Thyroid gland (tissue), 4 donors: ENCODE measurements around the gene ZBED2. TPM values are rescaled to one million over a fixed set of nuclear protein-coding genes. Genes with fewer than 3 reads are reported as not detected.

ENCODE experiments used
- DNase-seq, 2 donors: peaks; one replicate each; pipeline ENCODE4 v3.0.0-alpha.2; 2019
- H3K27ac ChIP-seq, 3 donors: fragments of 200-600 bp; sonication (generic); 1 replicate in 2 of 3; 2 replicates in 1 of 3; pipeline ENCODE4 v1.5.1; 2016 to 2019; ENCODE audit warnings: mild to moderate bottlenecking in 1 of 3, moderate library complexity in 1 of 3
- H3K27me3 ChIP-seq: fragments of 200-600 bp; sonication (generic); one replicate; pipeline ENCODE4 v1.5.1; 2019
- H3K36me3 ChIP-seq, 2 donors: fragments of 200-600 bp; sonication (generic); one replicate each; pipeline ENCODE4 v1.5.1; 2016 to 2019
- H3K4me1 ChIP-seq, 2 donors: fragments of 200-600 bp; sonication (generic); one replicate each; pipeline ENCODE4 v1.5.1; 2017 to 2019
- H3K4me3 ChIP-seq, 3 donors: fragments of 200-600 bp; sonication (generic); replicated peaks in 1 of 3; 1 replicate in 2 of 3; 2 replicates in 1 of 3; pipeline ENCODE4 v1.5.1; 2016; ENCODE audit warnings: mild to moderate bottlenecking in 1 of 3
- H3K9me3 ChIP-seq: fragments of 200-600 bp; sonication (generic); one replicate; pipeline ENCODE4 v1.5.1; 2017
- CTCF ChIP-seq, 6 experiments: fragments of 200-600 bp in 3 of 6; fragments of 450-650 bp in 3 of 6; sonication (generic) in 3 of 6; IDR thresholded peaks; one replicate each; pipeline ENCODE4 v1.5.1; 2016 to 2019; ENCODE audit warnings: antibody characterized with exemption in 6 of 6, mild to moderate bottlenecking in 2 of 6, inconsistent platforms in 1 of 6, moderate library complexity in 1 of 6
- POLR2A ChIP-seq, 2 donors: fragments of 450-650 bp; IDR thresholded peaks; one replicate each; pipeline ENCODE4 v1.6.1; 2017; ENCODE audit warnings: antibody characterized with exemption in 2 of 2, mild to moderate bottlenecking in 2 of 2, moderate library complexity in 1 of 2
- WGBS, 2 donors: methylation state at CpG; one replicate each; pipeline ENCODE4 v1.1.5; 2017; 5-methylcytosine and 5-hydroxymethylcytosine counted together
- intact Hi-C: fragments of 100-400 bp; cut with DNase I; formaldehyde crosslinking; loops from one replicate; pipeline ENCODE4 v1.15.1; 2023
- total RNA-seq, 4 donors: library from RNA; depleted of rRNA; stranded (reverse); fragments of >200 nt; gene quantifications; one replicate each; pipeline ENCODE4 v1.2.3, GENCODE V29; 2016

ZBED2 gene
- total RNA-seq, 4 donors from 2014 or later: 31.1 to 163 (median 88.9) TPM

- Histone ChIP-seq H3K4me3 (no peak overlapping the region), H3K27me3 (no peaks in the 10 kb centered on the region), H3K4me1 (peaks cover 40 to 56% of the 10 kb centered on the region in 2 donors), H3K9me3 (no peaks in the 10 kb centered on the region), H3K36me3 (no peaks in the 10 kb centered on the region), H3K27ac (peak overlapping the region in 2 of 3 donors; percentile 92)
- no peak for DNase-seq
- intact Hi-C loops: no loop called here
- WGBS, 2 donors: 95% methylated on average over 5 of the region's 5 CpGs
- no peak for TF ChIP-seq POLR2A (IDR thresholded peaks at IDR 0.05)
- TF ChIP-seq CTCF (IDR thresholded peaks at IDR 0.05): no peak
Observed at GRCh38 chr3:111579495-111579894, 15.7 kb downstream of the ZBED2 start.

GRCh38 chr3:111578867-111579266, 16.3 kb downstream of the ZBED2 start:
- 97 to 98% methylated on average over 4 of the region's 4 CpGs for WGBS, 2 donors
- Histone ChIP-seq H3K4me3 (no peak overlapping the region), H3K27me3 (no peaks in the 10 kb centered on the region), H3K4me1 (peaks cover 35 to 51% of the 10 kb centered on the region in 2 donors), H3K9me3 (no peaks in the 10 kb centered on the region), H3K36me3 (no peaks in the 10 kb centered on the region), H3K27ac (peak overlapping the region in 1 of 3 donors; percentile 92)
- DNase-seq: no peak
- TF ChIP-seq CTCF (IDR thresholded peaks at IDR 0.05) (no peak), POLR2A (IDR thresholded peaks at IDR 0.05) (no peak)
- intact Hi-C loops: no loop called here

- Histone ChIP-seq H3K4me1 (peaks cover 27 to 43% of the 10 kb centered on the region in 2 donors), H3K9me3 (no peaks in the 10 kb centered on the region), H3K4me3 (no peak overlapping the region), H3K27me3 (no peaks in the 10 kb centered on the region), H3K36me3 (no peaks in the 10 kb centered on the region), H3K27ac (peak overlapping the region in 1 of 3 donors; percentile 5)
- intact Hi-C loops: no loop called here
- no peak for DNase-seq
- no peak for TF ChIP-seq POLR2A (IDR thresholded peaks at IDR 0.05)
- TF ChIP-seq CTCF (IDR thresholded peaks at IDR 0.05): peak in 4 of 6 experiments; percentile 55 to 96 (median 87)
- 71 to 76% methylated on average over 4 of the region's 4 CpGs for WGBS, 2 donors
Observed at GRCh38 chr3:111577798-111578685, 17.1 kb downstream of the ZBED2 start.

GRCh38 chr3:111577113-111577512, 18.0 kb downstream of the ZBED2 start:
- Histone ChIP-seq H3K9me3 (no peaks in the 10 kb centered on the region), H3K27me3 (no peaks in the 10 kb centered on the region), H3K4me1 (peaks cover 19 to 36% of the 10 kb centered on the region in 2 donors), H3K27ac (no peak overlapping the region), H3K4me3 (no peak overlapping the region), H3K36me3 (no peaks in the 10 kb centered on the region)
- intact Hi-C loops: no loop called here
- TF ChIP-seq CTCF (IDR thresholded peaks at IDR 0.05): no peak
- no peak for TF ChIP-seq POLR2A (IDR thresholded peaks at IDR 0.05)
- DNase-seq: no peak
- 24 to 30% methylated on average over 1 of the region's 1 CpG for WGBS, 2 donors

- no peak for DNase-seq
- Histone ChIP-seq H3K9me3 (no peaks in the 10 kb centered on the region), H3K4me1 (no peaks in the 10 kb centered on the region), H3K27ac (no peak overlapping the region), H3K36me3 (no peaks in the 10 kb centered on the region), H3K27me3 (no peaks in the 10 kb centered on the region), H3K4me3 (no peak overlapping the region)
- 90 to 95% methylated on average over 6 of the region's 6 CpGs for WGBS, 2 donors
- intact Hi-C loops: loop anchor here (5.0 kb wide), 1 partner anchor 120 kb away; no protein-coding TSS in a partner anchor
- TF ChIP-seq POLR2A (IDR thresholded peaks at IDR 0.05) (no peak), CTCF (IDR thresholded peaks at IDR 0.05) (no peak)
Observed at GRCh38 chr3:111571907-111572460, 23.2 kb downstream of the ZBED2 start.
